ENCODE measurements around the gene B3GAT1.

B3GAT1 gene

GRCh38 chr11:134332189-134332631 lies 79.8 kb downstream of the B3GAT1 start:
- no peak for DNase-seq

GRCh38 chr11:134331354-134332188 lies 80.5 kb downstream of the B3GAT1 start, which contains the start of gene GLB1L2:
Gene GLB1L2, plus strand, starts transcription at chr11:134331988. Its CDS starts 74 bp downstream, at chr11:134332062.
- DNase-seq, result peak; percentile 26

- DNase-seq, result no peak
Measured at GRCh38 chr11:134330611-134331353, 81.3 kb downstream of the B3GAT1 start.
